Glutamatergic neuron (in vitro differentiated cells): ENCODE data around the gene CACNG6. TPM values are rescaled to one million over a fixed set of nuclear protein-coding genes. Genes with fewer than 3 reads are reported as not detected.
A peak's percentile ranks its signal among the peaks of the same experiment; 100 is the strongest.

Source experiments
- DNase-seq: peaks from one replicate; pipeline ENCODE4 v3.0.0; 2022
- H3K27ac Mint-ChIP-seq: one replicate; pipeline ENCODE4 v1.8.0; 2020; ENCODE audit warnings: mild to moderate bottlenecking, mixed read lengths, inconsistent platforms; ENCODE audit not compliant: unreplicated experiment
- H3K27me3 Mint-ChIP-seq: one replicate; pipeline ENCODE4 v1.8.0; 2020; ENCODE audit warnings: mild to moderate bottlenecking, moderate library complexity, mixed read lengths, inconsistent platforms; ENCODE audit not compliant: unreplicated experiment
- H3K36me3 Mint-ChIP-seq: one replicate; pipeline ENCODE4 v1.8.0; 2020; ENCODE audit warnings: mild to moderate bottlenecking, mixed read lengths, inconsistent platforms; ENCODE audit not compliant: unreplicated experiment
- H3K4me1 Mint-ChIP-seq: one replicate; pipeline ENCODE4 v1.8.0; 2020; ENCODE audit warnings: mild to moderate bottlenecking, low read depth, mixed read lengths, inconsistent platforms; ENCODE audit not compliant: unreplicated experiment
- H3K4me3 Mint-ChIP-seq: one replicate; pipeline ENCODE4 v1.8.0; 2020; ENCODE audit warnings: mild to moderate bottlenecking, mixed read lengths, inconsistent platforms; ENCODE audit not compliant: unreplicated experiment
- H3K9me3 Mint-ChIP-seq: one replicate; pipeline ENCODE4 v1.8.0; 2020; ENCODE audit warnings: mild to moderate bottlenecking, moderate library complexity, mixed read lengths, inconsistent platforms; ENCODE audit not compliant: unreplicated experiment
- CTCF ChIP-seq: fragments of 200-600 bp; sonication (generic); IDR thresholded peaks from one replicate; pipeline ENCODE4 v1.5.0; 2021; ENCODE audit not compliant: partially characterized antibody, unreplicated experiment
- long read RNA-seq: library from polyadenylated mRNA; unstranded; transcript quantifications from one replicate; pipeline ENCODE4 v2.0.0, GENCODE V29; 2020; ENCODE audit not compliant: unreplicated experiment
- total RNA-seq: library from RNA; stranded (reverse); fragmentation: NEBNext Ultra II Directional; extraction: Animal tissue kit (Norgen Biotek cat#: 25700); gene quantifications from one replicate; pipeline ENCODE4 v1.2.1, GENCODE V29; 2021; ENCODE audit not compliant: unreplicated experiment

The CACNG6 gene
- 0.74 TPM for total RNA-seq
- long read RNA-seq = 0 reads

- no peak for TF ChIP-seq CTCF
- H3K27ac Mint-ChIP-seq = no peak within 1 kb of the TSS
- peaks cover 12% of the 10 kb centered on the region for H3K9me3 Mint-ChIP-seq
- peaks cover 6% of the 10 kb centered on the region for H3K4me1 Mint-ChIP-seq
- peaks cover 10% of the 10 kb centered on the region for H3K27me3 Mint-ChIP-seq
- no peaks in the 10 kb centered on the region for H3K36me3 Mint-ChIP-seq
- peak; percentile 54 for DNase-seq
- H3K4me3 Mint-ChIP-seq = peak within 1 kb of the TSS; percentile 70
Measured at GRCh38 chr19:53991224-53992113, at the start of gene CACNG6. CACNG6 (plus strand) TSS chr19:53991637; CDS start chr19:53992878, 1,241 bp downstream.

- peak; percentile 58 for TF ChIP-seq CTCF
- Mint-ChIP-seq H3K27me3 (peaks cover 4% of the 10 kb centered on the region), H3K27ac (no peak overlapping the region), H3K4me1 (peaks cover 6% of the 10 kb centered on the region), H3K36me3 (peaks cover 23% of the 10 kb centered on the region), H3K4me3 (peak overlapping the region; percentile 74), H3K9me3 (peaks cover 5% of the 10 kb centered on the region)
- peak; percentile 87 for DNase-seq
Measured at GRCh38 chr19:53942001-53942786, 49.2 kb upstream of the CACNG6 start.

GRCh38 chr19:53944416-53944815 is 47.0 kb upstream of the CACNG6 start:
- Mint-ChIP-seq H3K36me3 (peaks cover 16% of the 10 kb centered on the region), H3K9me3 (peaks cover 5% of the 10 kb centered on the region), H3K27ac (no peak overlapping the region), H3K4me1 (peaks cover 6% of the 10 kb centered on the region), H3K27me3 (peaks cover 4% of the 10 kb centered on the region), H3K4me3 (no peak overlapping the region)
- no peak for TF ChIP-seq CTCF
- no peak for DNase-seq

GRCh38 chr19:53944933-53945332 is 46.5 kb upstream of the CACNG6 start:
- Mint-ChIP-seq H3K4me1 (peaks cover 6% of the 10 kb centered on the region), H3K27me3 (peaks cover 4% of the 10 kb centered on the region), H3K4me3 (peak overlapping the region; percentile 76), H3K27ac (no peak overlapping the region), H3K36me3 (peaks cover 11% of the 10 kb centered on the region), H3K9me3 (peaks cover 5% of the 10 kb centered on the region)
- TF ChIP-seq CTCF = no peak
- DNase-seq = no peak

- H3K4me3 Mint-ChIP-seq = peak overlapping the region; percentile 76
- H3K36me3 Mint-ChIP-seq = peaks cover 7% of the 10 kb centered on the region
- H3K27me3 Mint-ChIP-seq = peaks cover 4% of the 10 kb centered on the region
- peaks cover 6% of the 10 kb centered on the region for H3K4me1 Mint-ChIP-seq
- no peak for TF ChIP-seq CTCF
- peaks cover 4% of the 10 kb centered on the region for H3K9me3 Mint-ChIP-seq
- DNase-seq = peak; percentile 58
- peak overlapping the region; percentile 64 for H3K27ac Mint-ChIP-seq
Measured at GRCh38 chr19:53945441-53945840, 46.0 kb upstream of the CACNG6 start.
